Activated B cell treated with CpG ODN at 0.5 μM for 24 hours (primary cell): Measurements from ENCODE around the gene MKX. TPM values are rescaled to one million over a fixed set of nuclear protein-coding genes. Genes with fewer than 3 reads are reported as not detected.

ENCODE experiments used
- ATAC-seq: fragments of 200-7000 bp; cut with Tn5 transposase; one replicate; pipeline ENCODE4 v1.10.0; 2021; ENCODE audit warnings: low read depth, mild to moderate bottlenecking, moderate library complexity
- CTCF ChIA-PET: fragments of 350-600 bp; sonication (Branson Sonifier 250); formaldehyde crosslinking; loops from one replicate; lab custom pipeline; 2021; ENCODE audit warnings: antibody characterized with exemption; lab: Charles Lee
- POLR2A ChIA-PET: fragments of 350-600 bp; sonication (Branson Sonifier 250); formaldehyde crosslinking; loops from one replicate; lab custom pipeline; 2021; ENCODE audit warnings: antibody characterized with exemption; lab: Charles Lee
- DNase-seq: peaks from one replicate; pipeline ENCODE4 v3.0.0; 2022
- H3K27ac Mint-ChIP-seq: one replicate; pipeline ENCODE4 v1.8.0; 2020; ENCODE audit warnings: mixed read lengths
- H3K27me3 Mint-ChIP-seq: one replicate; pipeline ENCODE4 v1.8.0; 2021; ENCODE audit warnings: mixed read lengths
- H3K36me3 Mint-ChIP-seq: one replicate; pipeline ENCODE4 v1.8.0; 2021; ENCODE audit warnings: low read depth, mixed read lengths
- H3K4me1 Mint-ChIP-seq: one replicate; pipeline ENCODE4 v1.8.0; 2021; ENCODE audit warnings: mixed read lengths
- H3K4me3 Mint-ChIP-seq: one replicate; pipeline ENCODE4 v1.8.0; 2020; ENCODE audit warnings: mild to moderate bottlenecking, mixed read lengths
- H3K9me3 Mint-ChIP-seq: one replicate; pipeline ENCODE4 v1.8.0; 2020; ENCODE audit warnings: mixed read lengths
- intact Hi-C: fragments of 100-400 bp; cut with micrococcal nuclease; formaldehyde crosslinking; loops from one replicate; pipeline ENCODE4 v1.15.1; 2024
- total RNA-seq: library from RNA; stranded (reverse); gene quantifications from 2 replicates; pipeline ENCODE4 v1.2.3, GENCODE V29; 2022
- TF ChIP-seq, protein P1 (sequence below): fragments of 200-600 bp; IDR thresholded peaks from one replicate; pipeline ENCODE4 v1.8.0; 2022; ENCODE audit warnings: antibody characterized with exemption, mild to moderate bottlenecking

Gene MKX
- total RNA-seq, 1 donor from 2014 or later = not detected

DNA sequence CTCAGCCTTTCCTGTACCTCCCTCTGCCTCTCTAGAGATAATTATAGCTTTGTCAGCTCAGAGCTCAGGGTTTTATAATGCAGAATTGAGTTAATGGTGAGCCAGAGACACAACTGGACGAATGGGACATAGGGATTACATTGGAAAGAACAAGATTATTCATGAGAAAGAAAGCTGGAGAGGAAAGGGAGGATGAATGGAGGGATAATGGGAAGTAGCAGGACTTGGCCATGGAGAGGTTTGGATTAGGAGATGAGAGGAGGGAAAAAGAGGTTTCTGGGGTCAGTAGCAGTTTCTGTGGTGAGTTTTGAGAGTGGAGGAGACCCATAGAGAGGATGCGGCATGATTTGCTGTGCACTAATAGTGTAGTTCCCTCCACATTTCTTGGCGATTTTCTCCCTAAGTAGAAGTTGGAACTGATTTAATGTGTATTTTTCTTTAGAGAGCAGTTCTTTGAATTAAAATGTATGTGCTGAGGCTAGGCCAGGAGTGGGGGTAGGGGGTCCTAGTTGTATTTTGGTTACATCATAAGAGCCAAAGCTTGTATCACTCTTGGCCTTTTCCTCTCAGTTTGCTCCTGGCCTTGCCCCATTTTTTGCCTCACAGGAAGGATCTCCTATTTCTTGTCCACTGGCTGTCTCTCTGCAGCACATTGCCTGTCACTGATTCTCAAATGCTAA, 107.4 kb downstream of the MKX start:
- TF ChIP-seq, protein P1, sequence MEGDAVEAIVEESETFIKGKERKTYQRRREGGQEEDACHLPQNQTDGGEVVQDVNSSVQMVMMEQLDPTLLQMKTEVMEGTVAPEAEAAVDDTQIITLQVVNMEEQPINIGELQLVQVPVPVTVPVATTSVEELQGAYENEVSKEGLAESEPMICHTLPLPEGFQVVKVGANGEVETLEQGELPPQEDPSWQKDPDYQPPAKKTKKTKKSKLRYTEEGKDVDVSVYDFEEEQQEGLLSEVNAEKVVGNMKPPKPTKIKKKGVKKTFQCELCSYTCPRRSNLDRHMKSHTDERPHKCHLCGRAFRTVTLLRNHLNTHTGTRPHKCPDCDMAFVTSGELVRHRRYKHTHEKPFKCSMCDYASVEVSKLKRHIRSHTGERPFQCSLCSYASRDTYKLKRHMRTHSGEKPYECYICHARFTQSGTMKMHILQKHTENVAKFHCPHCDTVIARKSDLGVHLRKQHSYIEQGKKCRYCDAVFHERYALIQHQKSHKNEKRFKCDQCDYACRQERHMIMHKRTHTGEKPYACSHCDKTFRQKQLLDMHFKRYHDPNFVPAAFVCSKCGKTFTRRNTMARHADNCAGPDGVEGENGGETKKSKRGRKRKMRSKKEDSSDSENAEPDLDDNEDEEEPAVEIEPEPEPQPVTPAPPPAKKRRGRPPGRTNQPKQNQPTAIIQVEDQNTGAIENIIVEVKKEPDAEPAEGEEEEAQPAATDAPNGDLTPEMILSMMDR = no peak
- Mint-ChIP-seq H3K4me3 (no peak overlapping the region), H3K9me3 (peaks cover 9% of the 10 kb centered on the region), H3K36me3 (no peaks in the 10 kb centered on the region), H3K4me1 (no peaks in the 10 kb centered on the region), H3K27me3 (no peaks in the 10 kb centered on the region), H3K27ac (no peak overlapping the region)
- ATAC-seq (no peak), DNase-seq (no peak)
- ChIA-PET CTCF (no interaction called here), POLR2A (no interaction called here)
- intact Hi-C loops = no loop called here

DNA sequence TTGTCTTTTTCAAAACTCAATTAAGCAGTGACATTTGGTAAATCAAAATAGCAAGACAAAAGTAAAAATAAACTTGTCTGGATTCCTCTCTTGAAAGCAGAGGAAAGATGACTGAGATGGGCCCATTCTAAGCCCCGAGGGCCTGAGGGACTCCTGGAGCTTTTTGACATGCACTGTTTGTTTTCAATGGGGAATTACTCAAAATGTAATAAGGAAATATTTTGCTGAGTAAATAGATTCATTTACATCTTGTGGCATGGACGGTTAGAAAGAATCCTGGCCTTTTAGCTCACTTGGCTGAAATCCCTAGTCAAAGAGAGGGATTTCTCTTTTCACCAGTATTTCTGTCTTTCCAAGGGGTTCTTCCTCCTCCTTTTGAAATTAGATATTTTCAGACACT, 108.0 kb downstream of the MKX start:
- Mint-ChIP-seq H3K27ac (no peak overlapping the region), H3K27me3 (no peaks in the 10 kb centered on the region), H3K36me3 (no peaks in the 10 kb centered on the region), H3K4me3 (no peak overlapping the region), H3K9me3 (peaks cover 10% of the 10 kb centered on the region), H3K4me1 (no peaks in the 10 kb centered on the region)
- DNase-seq (no peak), ATAC-seq (no peak)
- intact Hi-C loops = no loop called here
- TF ChIP-seq, protein P1 = no peak
- ChIA-PET POLR2A (no interaction called here), CTCF (no interaction called here)

DNA sequence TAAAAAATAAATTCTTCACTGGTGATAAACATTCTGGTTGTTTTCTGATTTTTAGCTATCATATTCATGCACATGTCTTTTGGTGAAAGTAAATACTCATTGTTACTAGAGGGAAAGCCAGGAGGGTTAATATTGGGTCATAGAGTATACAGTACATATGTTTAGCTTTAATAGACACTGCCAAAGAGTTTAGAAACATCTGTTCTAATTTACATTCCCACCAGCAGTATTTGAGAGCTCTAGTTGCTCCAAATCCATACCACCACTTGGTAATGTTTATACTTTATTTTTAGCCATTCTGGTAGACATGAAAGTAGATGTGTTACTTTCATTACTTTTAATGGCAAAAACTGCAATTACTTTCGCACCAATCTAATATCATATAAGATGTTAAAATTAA, 108.8 kb downstream of the MKX start:
- Mint-ChIP-seq H3K9me3 (peaks cover 8% of the 10 kb centered on the region), H3K4me3 (no peak overlapping the region), H3K27ac (no peak overlapping the region), H3K36me3 (no peaks in the 10 kb centered on the region), H3K4me1 (no peaks in the 10 kb centered on the region), H3K27me3 (peaks cover 2% of the 10 kb centered on the region)
- intact Hi-C loops = no loop called here
- DNase-seq = no peak
- CTCF ChIA-PET = interaction anchor here (1.5 kb wide), 1 partner anchor 19 kb away, joined by 3 read pairs; no protein-coding TSS in a partner anchor
- TF ChIP-seq, protein P1 = no peak
- POLR2A ChIA-PET = no interaction called here
- no peak for ATAC-seq

DNA sequence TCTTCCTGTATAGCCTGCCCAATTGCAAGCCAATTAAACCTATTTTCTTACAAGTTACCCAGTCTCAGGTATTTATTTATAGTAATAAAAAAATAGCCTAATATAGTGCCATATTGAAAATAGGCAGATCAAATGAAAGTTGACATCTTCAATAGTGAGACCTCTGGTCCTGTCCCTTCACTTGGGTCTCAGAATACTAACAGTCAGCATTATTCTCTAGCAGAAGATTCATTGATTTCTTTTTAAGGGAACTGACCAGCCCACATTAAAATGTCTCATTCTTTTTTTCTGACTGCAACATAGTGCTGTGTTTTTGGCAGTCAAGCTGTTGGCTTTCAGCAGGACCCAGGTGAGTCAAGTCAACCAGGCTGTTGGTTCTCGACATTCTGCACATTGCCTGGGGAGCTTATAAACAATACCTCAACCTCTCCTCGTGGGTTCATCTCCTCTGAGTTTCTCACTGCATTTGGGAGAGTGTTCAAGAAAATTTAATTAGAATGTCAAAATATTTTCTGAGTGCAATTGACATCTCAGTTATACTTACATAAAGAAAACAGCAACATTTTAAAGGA, 109.8 kb downstream of the MKX start:
- Mint-ChIP-seq H3K27ac (no peak overlapping the region), H3K9me3 (peaks cover 5% of the 10 kb centered on the region), H3K4me3 (no peak overlapping the region), H3K4me1 (no peaks in the 10 kb centered on the region), H3K36me3 (no peaks in the 10 kb centered on the region), H3K27me3 (peaks cover 2% of the 10 kb centered on the region)
- DNase-seq = no peak
- ChIA-PET POLR2A (no interaction called here), CTCF (interaction anchor here (1.5 kb wide), 1 partner anchor 20 kb away, joined by 3 read pairs; no protein-coding TSS in a partner anchor)
- intact Hi-C loops = no loop called here
- TF ChIP-seq, protein P1 = no peak
- no peak for ATAC-seq

DNA sequence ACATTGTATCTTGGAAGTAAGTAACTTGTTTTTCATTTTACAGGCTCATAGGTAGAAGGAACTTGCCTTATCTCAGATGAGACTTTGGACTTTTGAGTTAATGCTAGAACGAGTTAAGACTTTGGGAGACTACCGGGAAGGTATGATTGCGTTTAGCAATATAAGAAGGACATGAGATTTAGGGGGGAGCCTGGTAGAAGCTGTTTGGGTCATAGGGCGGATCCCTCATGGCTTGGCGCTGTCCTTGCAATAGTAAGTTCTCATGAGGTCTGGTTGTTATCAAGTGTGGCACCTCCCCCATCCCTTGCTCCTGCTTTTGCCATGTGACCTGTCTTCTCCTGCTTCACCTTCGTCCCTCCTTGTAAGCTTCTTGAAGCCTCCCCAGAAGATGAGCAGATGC, 110.3 kb downstream of the MKX start:
- Mint-ChIP-seq H3K9me3 (peaks cover 5% of the 10 kb centered on the region), H3K27me3 (peaks cover 2% of the 10 kb centered on the region), H3K27ac (no peak overlapping the region), H3K4me3 (no peak overlapping the region), H3K4me1 (no peaks in the 10 kb centered on the region), H3K36me3 (no peaks in the 10 kb centered on the region)
- TF ChIP-seq, protein P1 = no peak
- ChIA-PET CTCF (interaction anchor here (1.5 kb wide), 1 partner anchor 21 kb away, joined by 3 read pairs; no protein-coding TSS in a partner anchor), POLR2A (no interaction called here)
- no peak for DNase-seq
- ATAC-seq = no peak
- intact Hi-C loops = no loop called here
